Keratinocyte (primary cell): ENCODE data around the gene CHRDL2. TPM values are rescaled to one million over a fixed set of nuclear protein-coding genes. Genes with fewer than 3 reads are reported as not detected.
A peak's percentile ranks its signal among the peaks of the same experiment; 100 is the strongest.

Experiments
- DNase-seq: peaks from one replicate; pipeline ENCODE4 v3.0.0-alpha.2; 2011; ENCODE audit warnings: low read depth, missing footprints, low spot score
- FAIRE-seq: peaks from 2 replicates; lab custom pipeline; 2011; peaks lifted over from hg19 to GRCh38; lab: Jason Lieb, UNC
- H2AFZ ChIP-seq: 2 replicates; pipeline ENCODE4 v1.6.0; 2012; ENCODE audit warnings: low read length, control low read depth, inconsistent platforms; ENCODE audit not compliant: control insufficient read depth
- H3K27ac ChIP-seq: 2 replicates; pipeline ENCODE4 v1.5.1; 2011; ENCODE audit warnings: low read length; ENCODE audit not compliant: control insufficient read depth, insufficient read depth
- H3K27me3 ChIP-seq: 3 replicates; pipeline ENCODE4 v1.6.0; 2011; ENCODE audit warnings: low read length; ENCODE audit not compliant: control insufficient read depth, insufficient read depth; ENCODE audit errors: extremely low read depth
- H3K36me3 ChIP-seq, 2 experiments: 2 replicates in 1 of 2; 3 replicates in 1 of 2; pipeline ENCODE4 v1.5.1; 2011; ENCODE audit warnings: low read length in 2 of 2, mild to moderate bottlenecking in 1 of 2; ENCODE audit not compliant: control insufficient read depth in 2 of 2, insufficient read depth in 2 of 2; ENCODE audit errors: extremely low read depth in 1 of 2
- H3K4me1 ChIP-seq: 3 replicates; pipeline ENCODE4 v1.5.1; 2011; ENCODE audit warnings: low read length; ENCODE audit not compliant: control insufficient read depth, insufficient read depth; ENCODE audit errors: extremely low read depth
- H3K4me2 ChIP-seq: 3 replicates; pipeline ENCODE4 v1.6.0; 2011; ENCODE audit warnings: low read depth, low read length; ENCODE audit not compliant: control insufficient read depth, insufficient read depth; ENCODE audit errors: extremely low read depth
- H3K4me3 ChIP-seq, 3 experiments: fragments of 200-600 bp in 1 of 3; sonication (generic) in 1 of 3; 2 replicates in 2 of 3; 3 replicates in 1 of 3; pipeline ENCODE4 v1.5.1; 2011 to 2016; ENCODE audit warnings: low read length in 3 of 3, mild to moderate bottlenecking in 3 of 3, control low read depth in 2 of 3, inconsistent platforms in 1 of 3, low read depth in 1 of 3, mixed read lengths in 1 of 3, mixed run types in 1 of 3, moderate library complexity in 1 of 3; ENCODE audit not compliant: control insufficient read depth in 2 of 3, insufficient read depth in 2 of 3; ENCODE audit errors: extremely low read depth in 1 of 3
- H3K79me2 ChIP-seq: 2 replicates; pipeline ENCODE4 v1.6.0; 2012; ENCODE audit warnings: low read length; ENCODE audit not compliant: control insufficient read depth, insufficient read depth
- H3K9ac ChIP-seq: 3 replicates; pipeline ENCODE4 v1.6.0; 2011; ENCODE audit warnings: low read length; ENCODE audit not compliant: control insufficient read depth, insufficient read depth; ENCODE audit errors: extremely low read depth
- H3K9me1 ChIP-seq: 3 replicates; pipeline ENCODE4 v1.6.0; 2011; ENCODE audit warnings: low read length; ENCODE audit not compliant: control insufficient read depth, insufficient read depth; ENCODE audit errors: extremely low read depth
- H3K9me3 ChIP-seq: 2 replicates; pipeline ENCODE4 v1.5.1; 2012; ENCODE audit warnings: low read depth, low read length; ENCODE audit not compliant: control insufficient read depth
- H4K20me1 ChIP-seq: 3 replicates; pipeline ENCODE4 v1.6.0; 2011; ENCODE audit warnings: low read length; ENCODE audit not compliant: control insufficient read depth, insufficient read depth; ENCODE audit errors: extremely low read depth
- CTCF ChIP-seq, 3 experiments: IDR thresholded peaks in 1 of 3; conservative IDR thresholded peaks in 1 of 3; optimal IDR thresholded peaks in 1 of 3; 2 replicates in 2 of 3; 3 replicates in 1 of 3; pipeline versions ENCODE3 to v1.5.1; 2011; ENCODE audit warnings: low read length in 3 of 3, mild to moderate bottlenecking in 3 of 3, moderate library complexity in 2 of 3, control low read depth in 1 of 3, inconsistent platforms in 1 of 3; ENCODE audit not compliant: insufficient read depth in 2 of 3; ENCODE audit errors: extremely low read depth in 1 of 3
- EZH2 ChIP-seq: IDR thresholded peaks from one replicate; pipeline ENCODE4 v1.6.1; 2012; ENCODE audit warnings: inconsistent platforms, mild to moderate bottlenecking, low read length, moderate library complexity
- dilution Hi-C: fragments of 300-500 bp; cut with MboI; formaldehyde crosslinking; loops from one replicate; pipeline ENCODE4 v1.7.0; 2020; ENCODE audit warnings: low sequenced_read_pairs; ENCODE audit not compliant: extremely low pct_ligation_motif_present
- polyA plus RNA-seq, 5 experiments: library from polyadenylated mRNA; depleted of rRNA in 3 of 5; stranded (reverse) in 3 of 5; stranded (forward) in 1 of 5; unstranded in 1 of 5; fragments of >200 nt; gene quantifications; 1 replicate in 1 of 5; 2 replicates in 3 of 5; 3 replicates in 1 of 5; pipeline versions ENCODE4 v1.2.1 to v1.2.3, GENCODE V29; 2011 to 2012; ENCODE audit warnings: missing spikeins in 2 of 5, low read depth in 1 of 5, low replicate concordance in 1 of 5

CHRDL2 gene
- polyA plus RNA-seq, 1 donor (not counting 4 experiments of a cell fraction or from before 2014, with no cell fraction given) = not detected

- Histone ChIP-seq H3K36me3 (no peaks in the 10 kb centered on the region), H3K9me3 (no peaks in the 10 kb centered on the region), H3K9me1 (no peaks in the 10 kb centered on the region), H3K4me3 (no peak overlapping the region), H3K27me3 (peaks cover 60% of the 10 kb centered on the region), H3K9ac (no peak overlapping the region), H3K27ac (no peak overlapping the region), H3K4me1 (no peaks in the 10 kb centered on the region), H2AFZ (no peak overlapping the region), H4K20me1 (no peaks in the 10 kb centered on the region), H3K4me2 (no peak overlapping the region), H3K79me2 (no peaks in the 10 kb centered on the region)
- dilution Hi-C loops = no loop called here
- no peak for DNase-seq
- no peak for TF ChIP-seq CTCF (optimal IDR thresholded peaks at IDR 0.05 in 1 of 3, IDR thresholded peaks at IDR 0.05 in 1 of 3, conservative IDR thresholded peaks at IDR 0.05 in 1 of 3; ENCODE audit: extremely low read depth in 1 of 3, insufficient read depth in 2 of 3, low read length in 3 of 3)
- TF ChIP-seq EZH2 = no peak
- no peak for FAIRE-seq
Observed at GRCh38 chr11:74729397-74729796, 1.8 kb downstream of the CHRDL2 start.

GRCh38 chr11:74726547-74727182 lies 4.6 kb downstream of the CHRDL2 start:
- DNase-seq (no peak), FAIRE-seq (peak; percentile 39)
- Histone ChIP-seq H3K9me1 (no peaks in the 10 kb centered on the region), H3K9ac (no peak overlapping the region), H3K4me2 (no peak overlapping the region), H2AFZ (no peak overlapping the region), H3K79me2 (no peaks in the 10 kb centered on the region), H4K20me1 (no peaks in the 10 kb centered on the region), H3K4me1 (no peaks in the 10 kb centered on the region), H3K36me3 (no peaks in the 10 kb centered on the region), H3K27me3 (peaks cover 45% of the 10 kb centered on the region), H3K9me3 (no peaks in the 10 kb centered on the region), H3K4me3 (no peak overlapping the region), H3K27ac (no peak overlapping the region)
- peak; percentile 90 to 97 (median 94) for TF ChIP-seq CTCF (optimal IDR thresholded peaks at IDR 0.05 in 1 of 3, IDR thresholded peaks at IDR 0.05 in 1 of 3, conservative IDR thresholded peaks at IDR 0.05 in 1 of 3; ENCODE audit: extremely low read depth in 1 of 3, insufficient read depth in 2 of 3, low read length in 3 of 3)
- TF ChIP-seq EZH2 = no peak
- dilution Hi-C loops = no loop called here
